Stimulated activated CD8-positive, alpha-beta memory T cell treated with anti-CD3 and anti-CD28 coated beads, Interleukin-7, amount 100 ng/mL, for 4 hours (primary cell): ENCODE results near the gene RAB39A.

Experiments
- DNase-seq, 2 donors: peaks; one replicate each; pipeline ENCODE4 v3.0.0-alpha.2; 2020; ENCODE audit warnings: low read depth in 2 of 2

The RAB39A gene

DNA sequence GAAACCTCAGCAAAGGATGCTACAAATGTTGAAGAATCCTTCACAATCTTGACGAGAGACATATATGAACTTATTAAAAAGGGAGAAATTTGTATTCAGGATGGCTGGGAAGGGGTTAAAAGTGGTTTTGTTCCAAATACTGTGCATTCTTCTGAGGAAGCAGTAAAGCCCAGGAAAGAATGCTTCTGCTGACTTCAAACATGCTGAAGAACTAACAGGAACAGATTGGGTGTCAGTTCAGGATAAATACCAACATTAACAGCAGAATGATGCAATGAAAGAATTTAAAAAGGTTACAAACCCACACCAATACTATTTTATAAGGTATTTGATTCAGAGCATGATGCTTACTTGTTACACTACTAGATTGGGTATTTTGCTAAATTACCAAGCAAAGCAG lies 33.9 kb downstream of the RAB39A start:
- no peak for DNase-seq

DNA sequence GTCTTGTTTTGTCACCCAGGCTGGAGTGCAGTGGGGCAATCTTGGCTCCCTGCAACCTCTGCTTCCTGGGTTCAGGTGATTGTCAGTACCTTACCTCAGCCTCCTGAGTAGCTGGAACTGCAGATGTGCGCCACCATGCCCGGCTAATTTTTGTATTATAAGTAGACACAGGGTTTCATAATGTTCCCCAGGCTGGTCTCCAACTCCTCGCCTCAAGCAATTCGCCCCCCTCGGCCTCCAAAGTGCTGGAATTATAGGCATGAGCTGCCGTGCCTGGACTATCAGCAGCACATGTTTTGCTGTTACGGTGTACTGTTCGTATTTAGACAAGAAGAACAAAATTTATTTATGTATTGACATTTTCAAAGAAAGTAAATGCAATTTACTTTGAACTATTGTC lies 34.8 kb downstream of the RAB39A start:
- no peak for DNase-seq

DNA sequence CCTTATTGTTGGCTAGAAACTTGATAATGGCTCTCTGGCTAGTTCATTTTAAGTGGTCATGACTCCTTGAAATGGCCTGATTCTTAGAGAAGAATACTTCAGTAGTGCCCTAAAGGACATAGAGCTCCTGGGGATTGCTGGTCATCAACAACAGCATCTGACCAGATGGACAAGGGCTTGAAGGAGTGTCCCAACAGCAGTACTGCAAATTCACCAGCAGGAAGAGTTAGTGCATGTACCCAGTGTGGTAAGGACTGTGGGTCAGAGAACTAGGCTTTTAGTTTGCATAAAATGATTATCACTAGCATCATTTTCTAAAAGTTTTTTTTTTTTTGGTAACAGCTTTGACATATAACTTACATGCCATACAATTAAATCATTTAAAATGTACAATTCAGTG lies 41.0 kb downstream of the RAB39A start:
- no peak for DNase-seq

- no peak for DNase-seq
Measured at GRCh38 chr11:107970049-107970448, 41.8 kb downstream of the RAB39A start.

GRCh38 chr11:107973641-107974040 lies 45.4 kb downstream of the RAB39A start:
- DNase-seq = no peak

DNA sequence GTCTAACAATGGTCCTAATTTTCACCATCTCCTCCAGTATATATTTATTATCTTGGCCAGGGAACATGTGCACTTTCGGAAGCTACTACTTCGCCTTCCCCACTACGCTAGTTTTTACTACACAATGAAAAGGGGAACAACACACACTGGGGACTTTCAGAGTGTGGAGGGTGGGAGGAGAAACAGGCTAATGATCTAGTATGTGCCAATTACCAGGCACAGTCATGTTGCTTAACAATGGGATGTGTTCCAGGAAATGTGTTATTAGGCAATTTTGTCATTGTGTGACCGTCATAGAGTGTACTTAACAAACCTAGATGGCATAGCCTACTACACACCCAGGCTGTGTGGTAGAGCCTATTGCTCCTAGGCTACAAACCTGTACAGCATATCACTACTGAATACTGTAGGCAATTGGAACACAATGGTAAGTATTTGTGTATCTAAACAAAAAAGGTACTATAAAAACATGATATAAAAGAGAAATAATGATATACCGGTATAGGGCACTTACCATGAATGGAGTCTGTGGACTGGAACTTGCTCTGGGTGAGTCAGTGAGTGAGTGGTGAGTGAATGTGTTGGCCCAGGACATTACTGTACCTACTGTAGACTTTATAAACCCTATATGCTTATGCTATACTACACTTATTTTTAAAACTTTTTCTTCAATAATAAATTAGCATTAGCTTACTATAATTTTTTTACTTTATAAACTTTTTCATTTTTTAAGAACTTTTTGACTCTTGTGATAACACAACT lies 60.3 kb downstream of the RAB39A start:
- DNase-seq = no peak

- DNase-seq = no peak
Measured at GRCh38 chr11:107991868-107992414, 63.7 kb downstream of the RAB39A start.

DNA sequence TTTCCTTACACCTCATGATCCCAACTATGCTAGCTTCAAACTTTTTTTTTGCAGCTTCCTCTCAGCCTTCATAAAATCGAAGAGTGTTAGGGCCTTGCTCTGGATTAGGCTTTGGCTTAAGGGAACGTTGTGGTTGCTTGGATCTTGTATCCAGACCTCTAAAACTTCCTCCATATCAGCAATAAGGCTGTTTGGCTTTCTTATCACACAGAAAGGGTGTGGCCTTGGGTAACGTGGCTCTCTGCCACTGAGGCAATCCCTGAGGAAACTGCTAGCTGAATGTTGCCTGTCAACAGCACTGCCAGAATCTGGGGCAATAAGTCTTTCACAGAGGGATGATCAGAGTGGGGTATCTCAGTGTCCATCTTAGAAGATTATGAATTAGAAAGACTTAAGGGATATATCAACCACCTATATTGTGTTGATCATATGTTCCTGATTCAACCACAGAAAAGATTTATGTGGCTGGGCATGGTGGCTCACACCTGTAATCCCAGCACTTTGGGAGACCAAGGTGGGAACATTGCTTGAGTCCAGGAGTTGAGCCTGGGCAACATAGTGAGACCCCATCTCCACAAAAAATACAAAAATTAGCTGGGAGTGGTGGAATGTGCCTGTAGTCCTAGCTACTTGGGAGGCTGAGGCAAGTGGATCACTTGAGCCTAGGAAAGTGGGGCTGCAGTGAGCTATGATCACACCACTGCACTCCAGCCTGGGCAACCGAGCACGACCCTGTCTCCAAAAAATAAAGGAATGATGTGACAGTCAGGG lies 67.9 kb downstream of the RAB39A start:
- DNase-seq = no peak

GRCh38 chr11:107998761-107999160 lies 70.5 kb downstream of the RAB39A start:
- no peak for DNase-seq

GRCh38 chr11:107999759-108000455 lies 71.7 kb downstream of the RAB39A start:
- no peak for DNase-seq

GRCh38 chr11:108002476-108002875 lies 74.2 kb downstream of the RAB39A start:
- no peak for DNase-seq

- no peak for DNase-seq
Measured at GRCh38 chr11:108003623-108004022, 75.4 kb downstream of the RAB39A start.

GRCh38 chr11:108007819-108008218 lies 79.6 kb downstream of the RAB39A start:
- DNase-seq = no peak

DNA sequence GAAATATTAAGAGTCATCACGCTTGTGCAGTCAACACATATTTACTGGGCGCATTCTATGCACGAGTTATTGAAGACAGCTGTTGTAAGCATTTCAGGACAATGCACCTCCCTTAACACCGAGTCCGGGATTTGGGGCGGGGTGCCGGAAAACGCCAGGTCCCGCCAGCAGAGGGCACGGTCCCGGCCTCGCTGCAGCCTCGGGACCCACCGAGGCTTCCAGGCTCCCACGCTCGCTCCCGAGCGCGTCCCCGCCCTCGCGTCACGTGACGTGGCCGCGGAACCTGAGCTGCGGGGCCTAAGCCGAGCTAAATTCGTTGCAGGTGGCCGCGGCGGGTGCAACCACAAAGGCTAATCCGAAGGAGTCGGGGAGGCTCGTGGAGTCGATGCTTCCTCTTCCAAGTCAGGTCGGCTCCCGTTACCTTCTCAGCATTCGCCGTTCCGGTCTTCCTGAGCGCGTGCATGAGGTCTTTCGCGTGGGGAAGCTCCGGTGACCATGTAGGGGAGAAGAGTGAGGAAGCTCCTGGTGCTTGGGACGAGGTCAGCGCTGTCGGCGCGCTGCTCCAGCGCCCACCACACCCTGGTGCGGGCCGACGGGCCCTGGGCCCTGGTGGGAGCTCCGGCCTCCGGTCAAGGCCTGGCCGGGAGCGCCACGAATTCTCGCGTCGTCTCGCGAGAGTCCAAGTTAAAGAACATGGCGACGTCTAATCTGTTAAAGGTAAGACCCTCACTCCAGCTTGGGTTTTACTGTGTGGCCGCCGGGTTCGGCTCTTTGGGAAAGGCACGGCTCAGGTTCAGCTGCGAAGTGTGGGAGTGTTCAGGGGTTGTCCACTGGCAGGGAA lies 80.6 kb downstream of the RAB39A start, which contains the start of gene CUL5:
Gene CUL5, plus strand, starts transcription at position 243 of the 841 bp plus-strand sequence. Its CDS starts 451 bp downstream, at position 694.
- peak; percentile 72 to 86 for DNase-seq

- no peak for DNase-seq
Measured at GRCh38 chr11:108009497-108010370, 81.5 kb downstream of the RAB39A start.

- no peak for DNase-seq
Measured at GRCh38 chr11:108012139-108012725, 84.0 kb downstream of the RAB39A start.
